Liver (tissue), 9 donors: ENCODE results near the gene PPP4R3A. TPM values are rescaled to one million over a fixed set of nuclear protein-coding genes. Genes with fewer than 3 reads are reported as not detected.

ENCODE experiments used
- DNase-seq: peaks from one replicate; pipeline ENCODE4 v3.0.0-alpha.2; 2017; ENCODE audit warnings: low spot score
- H3K27ac ChIP-seq, 2 donors: one replicate each; pipeline ENCODE4 v1.7.0; 2013; ENCODE audit warnings: inconsistent platforms in 2 of 2, low read length in 2 of 2, control low read depth in 1 of 2, low read depth in 1 of 2, mild to moderate bottlenecking in 1 of 2
- H3K27me3 ChIP-seq, 4 donors: one replicate each; pipeline versions ENCODE4 v1.6.1 to v1.7.0; 2013; ENCODE audit warnings: low read length in 3 of 4, inconsistent platforms in 1 of 4, mild to moderate bottlenecking in 1 of 4, moderate library complexity in 1 of 4; ENCODE audit not compliant: control insufficient read depth in 4 of 4, insufficient read depth in 4 of 4
- H3K36me3 ChIP-seq, 4 donors: one replicate each; pipeline versions ENCODE4 v1.6.1 to v1.7.0; 2013; ENCODE audit warnings: low read length in 3 of 4, mild to moderate bottlenecking in 3 of 4, low read depth in 1 of 4, moderate library complexity in 1 of 4; ENCODE audit not compliant: control insufficient read depth in 4 of 4, insufficient read depth in 3 of 4
- H3K4me1 ChIP-seq, 4 donors: one replicate each; pipeline versions ENCODE4 v1.6.1 to v1.7.0; 2013; ENCODE audit warnings: low read length in 3 of 4, mild to moderate bottlenecking in 3 of 4, moderate library complexity in 1 of 4; ENCODE audit not compliant: control insufficient read depth in 4 of 4, insufficient read depth in 4 of 4
- H3K4me3 ChIP-seq, 3 donors: one replicate each; pipeline versions ENCODE4 v1.6.1 to v1.7.0; 2013; ENCODE audit warnings: low read length in 3 of 3, control low read depth in 1 of 3, low read depth in 1 of 3, mild to moderate bottlenecking in 1 of 3
- H3K9ac ChIP-seq, 2 donors: one replicate each; pipeline ENCODE4 v1.7.0; 2013; ENCODE audit warnings: low read length in 2 of 2, mild to moderate bottlenecking in 2 of 2, moderate library complexity in 2 of 2, control low read depth in 1 of 2, low read depth in 1 of 2
- H3K9me3 ChIP-seq, 4 donors: one replicate each; pipeline versions ENCODE4 v1.6.1 to v1.7.0; 2013; ENCODE audit warnings: low read length in 3 of 4; ENCODE audit not compliant: control insufficient read depth in 4 of 4
- ATF3 ChIP-seq: IDR thresholded peaks from 2 replicates; pipeline ENCODE4 v1.6.1; 2016; ENCODE audit warnings: antibody characterized with exemption
- EGR1 ChIP-seq, 2 donors: IDR thresholded peaks; 2 replicates each; pipeline ENCODE4 v1.6.1; 2016 to 2018; ENCODE audit warnings: antibody characterized with exemption in 2 of 2, low read depth in 2 of 2
- FOXA1 ChIP-seq: IDR thresholded peaks from 2 replicates; pipeline ENCODE4 v1.6.1; 2016; ENCODE audit warnings: antibody characterized with exemption
- FOXA2 ChIP-seq: IDR thresholded peaks from 2 replicates; pipeline ENCODE4 v1.6.1; 2016; ENCODE audit warnings: antibody characterized with exemption
- GABPA ChIP-seq, 2 donors: IDR thresholded peaks in 1 of 2; conservative IDR thresholded peaks in 1 of 2; 2 replicates each; pipeline ENCODE4 v1.6.1; 2016; ENCODE audit warnings: antibody characterized with exemption in 2 of 2, mild to moderate bottlenecking in 1 of 2, moderate library complexity in 1 of 2
- HNF4A ChIP-seq, 2 donors: conservative IDR thresholded peaks; 2 replicates each; pipeline ENCODE4 v1.6.1; 2016; ENCODE audit warnings: antibody characterized with exemption in 2 of 2, mild to moderate bottlenecking in 2 of 2
- HNF4G ChIP-seq: IDR thresholded peaks from 2 replicates; pipeline ENCODE4 v1.6.1; 2016; ENCODE audit warnings: antibody characterized with exemption
- JUND ChIP-seq, 2 donors: IDR thresholded peaks; 2 replicates each; pipeline ENCODE4 v1.6.1; 2016; ENCODE audit warnings: antibody characterized with exemption in 2 of 2
- NR2F2 ChIP-seq: IDR thresholded peaks from 2 replicates; pipeline ENCODE4 v1.6.1; 2016; ENCODE audit warnings: antibody characterized with exemption
- RAD21 ChIP-seq, 2 donors: IDR thresholded peaks; 2 replicates each; pipeline ENCODE4 v1.6.1; 2016; ENCODE audit warnings: antibody characterized with exemption in 2 of 2, mild to moderate bottlenecking in 2 of 2
- REST ChIP-seq: IDR thresholded peaks from 2 replicates; pipeline ENCODE4 v1.6.1; 2016; ENCODE audit warnings: antibody characterized with exemption, mild to moderate bottlenecking
- RXRA ChIP-seq, 2 donors: IDR thresholded peaks; 2 replicates each; pipeline ENCODE4 v1.6.1; 2017 to 2018; ENCODE audit warnings: antibody characterized with exemption in 2 of 2, mild to moderate bottlenecking in 1 of 2
- SP1 ChIP-seq: IDR thresholded peaks from 2 replicates; pipeline ENCODE4 v1.6.1; 2018; ENCODE audit warnings: antibody characterized with exemption, mild to moderate bottlenecking
- TAF1 ChIP-seq: conservative IDR thresholded peaks from 2 replicates; pipeline ENCODE4 v1.6.1; 2016; ENCODE audit warnings: antibody characterized with exemption, mild to moderate bottlenecking
- YY1 ChIP-seq: IDR thresholded peaks from 2 replicates; pipeline ENCODE4 v1.6.1; 2016; ENCODE audit warnings: antibody characterized with exemption, mild to moderate bottlenecking
- WGBS: extraction: QIAGEN DNeasy Blood & Tissue Kit; methylation state at CpG from one replicate; pipeline ENCODE4 v1.1.7; 2013; 5-methylcytosine and 5-hydroxymethylcytosine counted together
- polyA plus RNA-seq, 2 donors: library from polyadenylated mRNA; stranded (reverse) in 1 of 2; unstranded in 1 of 2; fragments of 200-250 nt in 1 of 2; fragments of >200 nt in 1 of 2; fragmentation: Nextera tagmentation in 1 of 2; extraction: Ambion mirVana in 1 of 2; gene quantifications; one replicate each; pipeline versions ENCODE4 v1.2.1 to v1.2.3, GENCODE V29; 2013 to 2015
- total RNA-seq, 2 donors: library from RNA; depleted of rRNA; stranded (reverse); fragments of >200 nt; gene quantifications; one replicate each; pipeline ENCODE4 v1.2.3, GENCODE V29; 2014
- TF ChIP-seq, protein P1 (sequence below): IDR thresholded peaks from 2 replicates; pipeline ENCODE4 v1.6.1; 2016; ENCODE audit warnings: antibody characterized with exemption
- TF ChIP-seq, protein P2 (sequence below): IDR thresholded peaks from 2 replicates; pipeline ENCODE4 v1.6.1; 2016; ENCODE audit warnings: antibody characterized with exemption
- donor health status: healthy.
- donor health status: healthy.
- donor health status: healthy.
- donor health status: healthy.
- donor health status: healthy.

Gene PPP4R3A
- total and polyA plus RNA-seq, 4 donors, result 18.7 to 63.3 (median 42.5) TPM

GRCh38 chr14:91456283-91456682 is 53.8 kb downstream of the PPP4R3A start:
- TF ChIP-seq HNF4A (conservative IDR thresholded peaks at IDR 0.05) (no peak), HNF4G (no peak), REST (no peak), JUND (IDR thresholded peaks at IDR 0.05) (no peak), TAF1 (no peak), RXRA (IDR thresholded peaks at IDR 0.05) (no peak), NR2F2 (no peak), EGR1 (IDR thresholded peaks at IDR 0.05; ENCODE audit: low read depth in 2 of 2) (no peak), SP1 (no peak), ATF3 (no peak), RAD21 (IDR thresholded peaks at IDR 0.05) (no peak), GABPA (IDR thresholded peaks at IDR 0.05 in 1 of 2, conservative IDR thresholded peaks at IDR 0.05 in 1 of 2) (no peak), FOXA2 (no peak), YY1 (no peak), FOXA1 (no peak)
- TF ChIP-seq, protein P1, sequence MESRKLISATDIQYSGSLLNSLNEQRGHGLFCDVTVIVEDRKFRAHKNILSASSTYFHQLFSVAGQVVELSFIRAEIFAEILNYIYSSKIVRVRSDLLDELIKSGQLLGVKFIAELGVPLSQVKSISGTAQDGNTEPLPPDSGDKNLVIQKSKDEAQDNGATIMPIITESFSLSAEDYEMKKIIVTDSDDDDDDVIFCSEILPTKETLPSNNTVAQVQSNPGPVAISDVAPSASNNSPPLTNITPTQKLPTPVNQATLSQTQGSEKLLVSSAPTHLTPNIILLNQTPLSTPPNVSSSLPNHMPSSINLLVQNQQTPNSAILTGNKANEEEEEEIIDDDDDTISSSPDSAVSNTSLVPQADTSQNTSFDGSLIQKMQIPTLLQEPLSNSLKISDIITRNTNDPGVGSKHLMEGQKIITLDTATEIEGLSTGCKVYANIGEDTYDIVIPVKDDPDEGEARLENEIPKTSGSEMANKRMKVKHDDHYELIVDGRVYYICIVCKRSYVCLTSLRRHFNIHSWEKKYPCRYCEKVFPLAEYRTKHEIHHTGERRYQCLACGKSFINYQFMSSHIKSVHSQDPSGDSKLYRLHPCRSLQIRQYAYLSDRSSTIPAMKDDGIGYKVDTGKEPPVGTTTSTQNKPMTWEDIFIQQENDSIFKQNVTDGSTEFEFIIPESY, result no peak
- TF ChIP-seq, protein P2, sequence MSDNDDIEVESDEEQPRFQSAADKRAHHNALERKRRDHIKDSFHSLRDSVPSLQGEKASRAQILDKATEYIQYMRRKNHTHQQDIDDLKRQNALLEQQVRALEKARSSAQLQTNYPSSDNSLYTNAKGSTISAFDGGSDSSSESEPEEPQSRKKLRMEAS, result no peak
- no peaks in the 10 kb centered on the region for H3K9me3 ChIP-seq
- 97% methylated on average over 1 of the region's 1 CpG for WGBS
- H3K27ac ChIP-seq, result no peak overlapping the region
- H3K27me3 ChIP-seq, result no peaks in the 10 kb centered on the region
- peaks cover 19 to 39% (median 36%) of the 10 kb centered on the region in 4 donors for H3K36me3 ChIP-seq
- no peak for DNase-seq
- no peak overlapping the region for H3K9ac ChIP-seq
- H3K4me3 ChIP-seq, result no peak overlapping the region
- no peaks in the 10 kb centered on the region for H3K4me1 ChIP-seq

GRCh38 chr14:91454580-91454979 is 55.5 kb downstream of the PPP4R3A start:
- Histone ChIP-seq H3K9ac (no peak overlapping the region), H3K27me3 (no peaks in the 10 kb centered on the region), H3K9me3 (no peaks in the 10 kb centered on the region), H3K27ac (no peak overlapping the region), H3K36me3 (peaks cover 9 to 29% (median 21%) of the 10 kb centered on the region in 4 donors), H3K4me1 (no peaks in the 10 kb centered on the region), H3K4me3 (no peak overlapping the region)
- TF ChIP-seq HNF4G (no peak), YY1 (no peak), RXRA (IDR thresholded peaks at IDR 0.05) (no peak), SP1 (no peak), REST (no peak), NR2F2 (no peak), GABPA (IDR thresholded peaks at IDR 0.05 in 1 of 2, conservative IDR thresholded peaks at IDR 0.05 in 1 of 2) (no peak), RAD21 (IDR thresholded peaks at IDR 0.05) (no peak), EGR1 (IDR thresholded peaks at IDR 0.05; ENCODE audit: low read depth in 2 of 2) (no peak)
- 97% methylated on average over 3 of the region's 3 CpGs for WGBS
- no peak for DNase-seq
